PFSK-1 (cell line): Measurements from ENCODE around the gene TMEM38B.

Experiments
- FOXP2 ChIP-seq: optimal IDR thresholded peaks from 2 replicates; pipeline ENCODE3; 2011; ENCODE audit warnings: borderline replicate concordance, control low read depth, inconsistent platforms; ENCODE audit not compliant: insufficient read depth; ENCODE audit errors: extremely low read length, extremely low read depth
- POLR2AphosphoS5 ChIP-seq: IDR thresholded peaks from 2 replicates; pipeline ENCODE4 v1.6.1; 2012; ENCODE audit warnings: low read depth, mild to moderate bottlenecking, control low read depth, low read length, moderate library complexity
- REST ChIP-seq, 2 experiments: IDR thresholded peaks; 2 replicates each; pipeline versions ENCODE4 v1.6.1 to v1.8.0; 2011 to 2012; ENCODE audit warnings: low read depth in 2 of 2, low read length in 2 of 2, control low read depth in 1 of 2, inconsistent platforms in 1 of 2, mild to moderate bottlenecking in 1 of 2, moderate library complexity in 1 of 2; ENCODE audit not compliant: insufficient read depth in 1 of 2
- SIN3A ChIP-seq: IDR thresholded peaks from 2 replicates; pipeline ENCODE4 v1.6.1; 2012; ENCODE audit warnings: mild to moderate bottlenecking, low read length, moderate library complexity, borderline replicate concordance; ENCODE audit not compliant: insufficient read depth
- TAF1 ChIP-seq: IDR thresholded peaks from 2 replicates; pipeline ENCODE4 v1.6.1; 2012; ENCODE audit warnings: low read length, control low read depth, borderline replicate concordance; ENCODE audit not compliant: insufficient read depth

DNA sequence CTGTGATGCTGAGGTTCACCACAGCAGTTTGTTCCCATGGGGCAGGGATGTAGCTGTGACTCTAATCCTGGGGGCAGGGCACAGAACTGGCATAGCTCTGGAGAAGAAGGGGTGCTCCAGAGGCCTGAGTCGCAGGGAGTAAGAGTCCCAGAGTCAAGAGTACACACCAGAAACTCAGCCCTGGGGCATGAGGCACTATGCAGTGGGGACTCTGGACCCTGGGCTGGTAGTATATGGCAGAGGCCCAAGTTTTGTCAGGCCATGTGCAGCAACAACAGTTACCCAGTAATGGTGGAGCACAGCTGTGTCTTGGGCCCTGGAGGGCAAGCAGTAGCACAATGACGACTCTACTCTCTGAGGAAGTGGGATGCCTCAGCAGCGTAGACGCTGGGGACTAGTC is 42.9 kb downstream of the TMEM38B start:
- TF ChIP-seq POLR2AphosphoS5 = no peak
- TF ChIP-seq REST (IDR thresholded peaks at IDR 0.05; ENCODE audit: insufficient read depth in 1 of 2, low read depth in 2 of 2, low read length in 2 of 2) = no peak
- no peak for TF ChIP-seq SIN3A
- TF ChIP-seq TAF1 = no peak
- no peak for TF ChIP-seq FOXP2
